K562 (cell line): ENCODE measurements around the gene PRKCQ. TPM values are rescaled to one million over a fixed set of nuclear protein-coding genes. Genes with fewer than 3 reads are reported as not detected.

ENCODE experiments used
- ATAC-seq: fragments of 200-7000 bp; cut with Tn5 transposase; 3 replicates; pipeline ENCODE4 v1.9.1; 2020; ENCODE audit warnings: moderate library complexity
- BruUV-seq: library from RNA; stranded (reverse); fragments of 400-500 nt; replicated peaks from 2 replicates; lab custom pipeline; 2021; lab: Mats Ljungman, UMichigan
- CTCF ChIA-PET: fragments of 300-600 bp; formaldehyde crosslinking; extraction: SDS; loops from one replicate; lab custom pipeline; 2021; ENCODE audit warnings: low intra/inter-chr PET ratio; lab: Yijun Ruan, JAX
- POLR2A ChIA-PET: fragments of 300-600, 350-650 bp; sonication (Branson Sonifier 250); formaldehyde crosslinking; extraction: SDS; loops from one replicate; lab custom pipeline; 2021; ENCODE audit warnings: antibody characterized with exemption, inconsistent platforms; lab: Yijun Ruan, JAX
- DNase-seq, 4 experiments: peaks; one replicate each; pipeline versions ENCODE4 v3.0.0 to v3.0.0-alpha.2; 2011 to 2018; ENCODE audit warnings: low spot score in 3 of 4, mixed read lengths in 3 of 4; ENCODE audit errors: extremely low read depth in 1 of 4
- FAIRE-seq: peaks from 2 replicates; lab custom pipeline; 2011; peaks lifted over from hg19 to GRCh38; lab: Jason Lieb, UNC
- H2AFZ ChIP-seq: 2 replicates; pipeline ENCODE4 v1.6.0; 2011; ENCODE audit warnings: low read depth, low read length, control low read depth, inconsistent platforms
- H3K27ac ChIP-seq: fragments of 200-600 bp; 3 replicates; pipeline ENCODE4 v1.8.0; 2011; ENCODE audit warnings: low read depth, mild to moderate bottlenecking, control low read depth, inconsistent platforms, low read length, moderate library complexity, mixed read lengths; ENCODE audit errors: extremely low read depth
- H3K27me3 ChIP-seq, 2 experiments: fragments of 300-600 bp in 1 of 2; 2 replicates in 1 of 2; 3 replicates in 1 of 2; pipeline versions ENCODE4 v1.6.0 to v1.8.0; 2011; ENCODE audit warnings: inconsistent platforms in 2 of 2, low read length in 2 of 2, mild to moderate bottlenecking in 1 of 2, mixed read lengths in 1 of 2, moderate library complexity in 1 of 2; ENCODE audit not compliant: control insufficient read depth in 2 of 2, insufficient read depth in 2 of 2
- H3K36me3 ChIP-seq: fragments of 300-600 bp; 3 replicates; pipeline ENCODE4 v1.8.0; 2011; ENCODE audit warnings: mild to moderate bottlenecking, low read length, inconsistent platforms; ENCODE audit not compliant: control insufficient read depth, insufficient read depth
- H3K4me1 ChIP-seq, 2 experiments: fragments of 200-600 bp in 1 of 2; replicated peaks in 1 of 2; 2 replicates in 1 of 2; 3 replicates in 1 of 2; pipeline versions ENCODE4 v1.5.1 to v1.8.0; 2011; ENCODE audit warnings: inconsistent platforms in 2 of 2, low read length in 2 of 2, mild to moderate bottlenecking in 1 of 2, mixed read lengths in 1 of 2, moderate library complexity in 1 of 2; ENCODE audit not compliant: control insufficient read depth in 2 of 2, insufficient read depth in 2 of 2
- H3K4me2 ChIP-seq: 2 replicates; pipeline ENCODE4 v1.6.1; 2011; ENCODE audit warnings: low read length, control low read depth, inconsistent platforms, mixed read lengths; ENCODE audit not compliant: insufficient read depth
- H3K4me3 ChIP-seq: fragments of 200-600 bp; sonication (generic), shearing (Covaris generic); 2 replicates; pipeline ENCODE4 v1.5.1; 2016; ENCODE audit warnings: control low read depth, inconsistent platforms
- H3K79me2 ChIP-seq: fragments of 200-600 bp; 3 replicates; pipeline ENCODE4 v1.8.0; 2011; ENCODE audit warnings: low read length, inconsistent platforms; ENCODE audit not compliant: control insufficient read depth, insufficient read depth
- H3K9ac ChIP-seq, 2 experiments: 2 replicates each; pipeline versions ENCODE4 v1.6.0 to v1.6.1; 2011; ENCODE audit warnings: low read depth in 2 of 2, low read length in 2 of 2, control low read depth in 1 of 2, inconsistent platforms in 1 of 2, mild to moderate bottlenecking in 1 of 2, mixed read lengths in 1 of 2; ENCODE audit not compliant: insufficient read depth in 1 of 2
- H3K9me1 ChIP-seq: one replicate; pipeline ENCODE4 v1.6.0; 2011; ENCODE audit warnings: inconsistent platforms, mild to moderate bottlenecking, low read length, moderate library complexity; ENCODE audit not compliant: control insufficient read depth, insufficient read depth
- H3K9me3 ChIP-seq: replicated peaks from 2 replicates; pipeline ENCODE4 v1.5.1; 2011; ENCODE audit warnings: low read depth, low read length, inconsistent platforms; ENCODE audit not compliant: control insufficient read depth, insufficient read depth
- H4K20me1 ChIP-seq: replicated peaks from 2 replicates; pipeline ENCODE4 v1.6.1; 2011; ENCODE audit warnings: low read length, inconsistent platforms, mixed read lengths; ENCODE audit not compliant: control insufficient read depth, insufficient read depth
- CBX3 ChIP-seq, 2 experiments: IDR thresholded peaks; 1 replicate in 1 of 2; 2 replicates in 1 of 2; pipeline ENCODE4 v1.6.1; 2012; ENCODE audit warnings: inconsistent platforms in 2 of 2, low read length in 2 of 2, borderline replicate concordance in 1 of 2, control low read depth in 1 of 2
- EP400 ChIP-seq: fragments of 450-650 bp; IDR thresholded peaks from 2 replicates; pipeline ENCODE4 v1.6.1; 2017; ENCODE audit warnings: antibody characterized with exemption, mild to moderate bottlenecking, moderate library complexity
- NFXL1 ChIP-seq: fragments of 450-650 bp; formaldehyde crosslinking; IDR thresholded peaks from 2 replicates; pipeline ENCODE4 v1.4.0; 2021; ENCODE audit warnings: mild to moderate bottlenecking
- PCBP1 ChIP-seq: fragments of 200-400 bp; formaldehyde crosslinking; IDR thresholded peaks from 2 replicates; pipeline ENCODE4 v1.6.1; 2018; ENCODE audit warnings: mild to moderate bottlenecking, low read depth, low read length; ENCODE audit not compliant: poor library complexity, severe bottlenecking
- PHF8 ChIP-seq: fragments of 200-600 bp; sonication (generic); IDR thresholded peaks from 2 replicates; pipeline ENCODE4 v1.6.1; 2012; ENCODE audit warnings: mixed run types, mild to moderate bottlenecking, inconsistent platforms, low read length, moderate library complexity, borderline replicate concordance
- POLR2G ChIP-seq: fragments of 200-400 bp; formaldehyde crosslinking; IDR thresholded peaks from 2 replicates; pipeline ENCODE4 v1.6.1; 2017; ENCODE audit warnings: low read depth, mild to moderate bottlenecking, antibody characterized with exemption, low read length, moderate library complexity
- RB1 ChIP-seq: fragments of 450-650 bp; IDR thresholded peaks from 2 replicates; pipeline ENCODE4 v1.6.1; 2017; ENCODE audit warnings: low read depth, mild to moderate bottlenecking
- RFX5 ChIP-seq: IDR thresholded peaks from 2 replicates; pipeline ENCODE4 v1.6.1; 2011; ENCODE audit warnings: low read depth, mild to moderate bottlenecking, improper control_type of control experiment, low read length
- SETDB1 ChIP-seq: IDR thresholded peaks from one replicate; pipeline ENCODE4 v1.6.1; 2012; ENCODE audit warnings: low read length, control low read depth, inconsistent platforms
- SREBF1 ChIP-seq: fragments of 150-350 bp; IDR thresholded peaks from 2 replicates; pipeline ENCODE4 v1.6.1; 2014; ENCODE audit warnings: antibody characterized with exemption, low read depth, low read length, borderline replicate concordance
- ZEB2 ChIP-seq: fragments of 450-650 bp; IDR thresholded peaks from 2 replicates; pipeline ENCODE4 v1.6.1; 2016
- WGBS: fragments of 100-300 bp; shearing (Covaris generic); methylation state at CpG from one replicate; pipeline ENCODE4 v1.1.6; 2016; ENCODE audit warnings: low coverage, mixed read lengths; ENCODE audit not compliant: insufficient coverage; ENCODE audit errors: missing lambda C conversion rate; 5-methylcytosine and 5-hydroxymethylcytosine counted together
- in situ Hi-C: fragments of 300-500 bp; cut with MboI; formaldehyde crosslinking; loops from 4 replicates; pipeline ENCODE4 v1.15.0; 2018; ENCODE audit warnings: inconsistent platforms, mixed read lengths
- intact Hi-C: fragments of 100-400 bp; cut with micrococcal nuclease; formaldehyde crosslinking; loops from 2 replicates; pipeline ENCODE4 v1.14.2; 2022
- polyA plus RNA-seq, 8 experiments: library from polyadenylated mRNA; depleted of rRNA in 4 of 8; stranded (reverse) in 5 of 8; unstranded in 3 of 8; fragments of >200 nt; fragmentation: Nextera tagmentation in 2 of 8; fragmentation: Illumina TruSeq in 1 of 8; extraction: Ambion mirVana in 2 of 8; extraction: Trizol in 1 of 8; gene quantifications; 2 replicates each; pipeline versions ENCODE4 v1.2.1 to v1.2.3, GENCODE V29; 2011 to 2014; ENCODE audit warnings: inconsistent platforms in 1 of 8, missing spikeins in 1 of 8
- total RNA-seq, 7 experiments: library from RNA; depleted of rRNA in 6 of 7; stranded (reverse); fragments of >200 nt in 6 of 7; fragmentation: Illumina TruSeq in 2 of 7; extraction: Trizol in 2 of 7; gene quantifications; 2 replicates each; pipeline versions ENCODE4 v1.2.1 to v1.2.3, GENCODE V29; 2011 to 2021; ENCODE audit warnings: low replicate concordance in 1 of 7
- TF ChIP-seq, protein P1 (sequence below), 2 experiments: fragments of 450-650 bp in 1 of 2; sonication (generic) in 1 of 2; formaldehyde crosslinking in 1 of 2; IDR thresholded peaks; 2 replicates each; pipeline versions ENCODE4 v1.7.1 to v1.9.0; 2016 to 2022; ENCODE audit warnings: inconsistent platforms in 1 of 2, mild to moderate bottlenecking in 1 of 2, missing genetic modification reagents in 1 of 2

Gene PRKCQ
- total and polyA plus RNA-seq, 9 of the 15 experiments (the other 6 are each of a cell fraction or from before 2014, with no cell fraction given) = 4.4 to 23.3 (median 14.6) TPM

DNA sequence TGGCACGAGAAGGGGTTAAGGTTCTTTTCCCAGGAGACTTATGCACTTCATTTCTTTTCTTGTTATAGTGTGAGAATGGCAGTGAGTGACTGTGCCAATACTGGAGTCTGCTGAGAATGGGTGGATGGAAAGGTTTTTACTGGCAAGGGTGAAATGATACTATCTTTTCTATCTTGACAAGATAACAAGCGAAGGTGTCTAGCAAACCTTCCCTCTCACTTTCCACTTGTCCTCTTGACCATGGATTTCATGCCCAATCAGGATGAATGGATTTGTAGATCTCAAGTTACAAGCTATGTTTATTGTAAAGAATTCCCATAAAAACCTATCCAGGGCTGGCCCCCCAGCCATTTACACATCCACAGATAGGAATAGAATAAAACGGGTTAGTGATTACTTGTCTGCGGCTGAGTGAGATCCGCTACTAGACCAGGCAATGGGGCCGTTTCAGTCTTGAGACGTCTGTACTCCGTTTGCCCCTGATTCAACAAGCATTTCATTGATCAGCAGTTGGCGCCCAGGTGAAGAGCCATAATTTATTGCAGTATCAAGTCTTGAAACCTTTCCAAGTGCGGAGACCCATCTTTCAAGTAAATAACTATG is 152.6 kb downstream of the PRKCQ start:
- intact Hi-C loops = no loop called here
- Histone ChIP-seq H3K36me3 (no peaks in the 10 kb centered on the region; the same call in 2 of the 3 replicates), H2AFZ (no peak overlapping the region), H4K20me1 (no peaks in the 10 kb centered on the region), H3K9me1 (no peaks in the 10 kb centered on the region), H3K4me1 (0 out of 5 replicates have a peak, but pooled peaks cover 0 to 2% of the 10 kb centered on the region in 2 experiments), H3K27ac (no peak overlapping the region), H3K9me3 (no peaks in the 10 kb centered on the region), H3K79me2 (no peaks in the 10 kb centered on the region), H3K4me2 (no peak overlapping the region), H3K27me3 (no peaks in the 10 kb centered on the region), H3K9ac (no peak overlapping the region), H3K4me3 (no peak overlapping the region)
- ChIA-PET POLR2A (no interaction called here), CTCF (no interaction called here)
- DNase-seq = no peak
- ATAC-seq = no peak
- no peak for TF ChIP-seq NFXL1 (CRISPR knock-in tag)
- TF ChIP-seq, protein P1, sequence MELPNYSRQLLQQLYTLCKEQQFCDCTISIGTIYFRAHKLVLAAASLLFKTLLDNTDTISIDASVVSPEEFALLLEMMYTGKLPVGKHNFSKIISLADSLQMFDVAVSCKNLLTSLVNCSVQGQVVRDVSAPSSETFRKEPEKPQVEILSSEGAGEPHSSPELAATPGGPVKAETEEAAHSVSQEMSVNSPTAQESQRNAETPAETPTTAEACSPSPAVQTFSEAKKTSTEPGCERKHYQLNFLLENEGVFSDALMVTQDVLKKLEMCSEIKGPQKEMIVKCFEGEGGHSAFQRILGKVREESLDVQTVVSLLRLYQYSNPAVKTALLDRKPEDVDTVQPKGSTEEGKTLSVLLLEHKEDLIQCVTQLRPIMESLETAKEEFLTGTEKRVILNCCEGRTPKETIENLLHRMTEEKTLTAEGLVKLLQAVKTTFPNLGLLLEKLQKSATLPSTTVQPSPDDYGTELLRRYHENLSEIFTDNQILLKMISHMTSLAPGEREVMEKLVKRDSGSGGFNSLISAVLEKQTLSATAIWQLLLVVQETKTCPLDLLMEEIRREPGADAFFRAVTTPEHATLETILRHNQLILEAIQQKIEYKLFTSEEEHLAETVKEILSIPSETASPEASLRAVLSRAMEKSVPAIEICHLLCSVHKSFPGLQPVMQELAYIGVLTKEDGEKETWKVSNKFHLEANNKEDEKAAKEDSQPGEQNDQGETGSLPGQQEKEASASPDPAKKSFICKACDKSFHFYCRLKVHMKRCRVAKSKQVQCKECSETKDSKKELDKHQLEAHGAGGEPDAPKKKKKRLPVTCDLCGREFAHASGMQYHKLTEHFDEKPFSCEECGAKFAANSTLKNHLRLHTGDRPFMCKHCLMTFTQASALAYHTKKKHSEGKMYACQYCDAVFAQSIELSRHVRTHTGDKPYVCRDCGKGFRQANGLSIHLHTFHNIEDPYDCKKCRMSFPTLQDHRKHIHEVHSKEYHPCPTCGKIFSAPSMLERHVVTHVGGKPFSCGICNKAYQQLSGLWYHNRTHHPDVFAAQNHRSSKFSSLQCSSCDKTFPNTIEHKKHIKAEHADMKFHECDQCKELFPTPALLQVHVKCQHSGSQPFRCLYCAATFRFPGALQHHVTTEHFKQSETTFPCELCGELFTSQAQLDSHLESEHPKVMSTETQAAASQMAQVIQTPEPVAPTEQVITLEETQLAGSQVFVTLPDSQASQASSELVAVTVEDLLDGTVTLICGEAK (IDR thresholded peaks at IDR 0.05) = no peak
- TF ChIP-seq, protein P1 (CRISPR knock-in tag; IDR thresholded peaks at IDR 0.05) = no peak
- no peak for TF ChIP-seq SETDB1
- no peak for TF ChIP-seq RB1
- TF ChIP-seq ZEB2 = no peak
- no peak for TF ChIP-seq PHF8
- no peak for TF ChIP-seq PCBP1
- no peak for TF ChIP-seq EP400
- no peak for TF ChIP-seq POLR2G
- TF ChIP-seq CBX3 (IDR thresholded peaks at IDR 0.05; ENCODE audit: borderline replicate concordance in 1 of 2, low read length in 2 of 2) = no peak
- TF ChIP-seq RFX5 = no peak
- no peak for TF ChIP-seq SREBF1
- no TSS peak for BruUV-seq
- no peak for FAIRE-seq
- in situ Hi-C loops = loop anchor here (5.0 kb wide), 1 partner anchor 245 kb away; no protein-coding TSS in a partner anchor
- 77% methylated on average over 10 of the region's 10 CpGs for WGBS
